Heart left ventricle (tissue), 16 donors: ENCODE measurements around the gene SPNS2. TPM values are rescaled to one million over a fixed set of nuclear protein-coding genes. Genes with fewer than 3 reads are reported as not detected.

Experiments used
- ATAC-seq, 4 donors: fragments of 200-7000 bp; cut with Tn5 transposase; one replicate each; pipeline ENCODE4 v1.9.1; 2020 to 2022; ENCODE audit warnings: moderate library complexity in 4 of 4, mild to moderate bottlenecking in 3 of 4, moderate number of reproducible peaks in 1 of 4
- DNase-seq, 5 donors: peaks; one replicate each; pipeline ENCODE4 v3.0.0-alpha.2; 2020
- H3K27ac ChIP-seq, 12 donors: fragments of 200-600 bp; sonication (generic) in 4 of 12; one replicate each; pipeline versions ENCODE4 v1.5.0 to v1.8.0; 2016 to 2022; ENCODE audit warnings: mild to moderate bottlenecking in 2 of 12
- H3K27me3 ChIP-seq, 9 donors: fragments of 200-600 bp; sonication (generic) in 2 of 9; one replicate each; pipeline versions ENCODE4 v1.5.1 to v1.8.0; 2016 to 2022; ENCODE audit warnings: mild to moderate bottlenecking in 3 of 9
- H3K36me3 ChIP-seq, 9 donors: fragments of 200-600 bp; sonication (generic) in 2 of 9; one replicate each; pipeline versions ENCODE4 v1.5.0 to v1.8.0; 2018 to 2022; ENCODE audit warnings: mild to moderate bottlenecking in 2 of 9
- H3K4me1 ChIP-seq, 12 donors: fragments of 200-600 bp; sonication (generic) in 4 of 12; one replicate each; pipeline versions ENCODE4 v1.5.0 to v1.8.0; 2016 to 2022; ENCODE audit warnings: mild to moderate bottlenecking in 3 of 12
- H3K4me3 ChIP-seq, 12 donors: fragments of 200-600 bp; sonication (generic) in 4 of 12; one replicate each; pipeline versions ENCODE4 v1.5.0 to v1.8.0; 2017 to 2022; ENCODE audit warnings: mild to moderate bottlenecking in 9 of 12, moderate library complexity in 4 of 12
- H3K9me3 ChIP-seq, 12 donors: fragments of 200-600 bp; sonication (generic) in 4 of 12; one replicate each; pipeline versions ENCODE4 v1.5.0 to v1.8.0; 2016 to 2022; ENCODE audit warnings: mild to moderate bottlenecking in 1 of 12
- POLR2A ChIP-seq, 2 donors: fragments of 450-650 bp; IDR thresholded peaks; one replicate each; pipeline ENCODE4 v1.6.1; 2017; ENCODE audit warnings: antibody characterized with exemption in 2 of 2, mild to moderate bottlenecking in 2 of 2, moderate library complexity in 2 of 2
- WGBS, 4 donors: extraction: QIAGEN DNeasy Blood & Tissue Kit in 2 of 4; methylation state at CpG; one replicate each; pipeline versions ENCODE4 v1.1.5 to v1.1.7; 2013 to 2018; 5-methylcytosine and 5-hydroxymethylcytosine counted together
- intact Hi-C, 10 donors: fragments of 100-400 bp; cut with DNase I; formaldehyde crosslinking; loops; one replicate each; pipeline versions ENCODE4 v1.11.1 to v1.14.2; 2022
- polyA plus RNA-seq, 2 donors: library from polyadenylated mRNA; stranded (reverse); fragments of 200-250 nt; gene quantifications; one replicate each; pipeline ENCODE4 v1.2.3, GENCODE V29; 2013
- total RNA-seq, 9 donors: library from RNA; depleted of rRNA in 2 of 9; stranded (reverse); fragments of >200 nt in 2 of 9; fragmentation: NEBNext Ultra II Directional in 3 of 9; extraction: Animal tissue kit (Norgen Biotek cat#: 25700) in 3 of 9; gene quantifications; one replicate each; pipeline versions ENCODE4 v1.1.0 to v1.2.4, GENCODE V29; 2016 to 2023
- TF ChIP-seq, protein P1 (sequence below), 12 donors: fragments of 200-600 bp; sonication (generic) in 4 of 12; IDR thresholded peaks; one replicate each; pipeline versions ENCODE4 v1.5.0 to v1.8.0; 2018 to 2022; ENCODE audit warnings: antibody characterized with exemption in 12 of 12, mild to moderate bottlenecking in 5 of 12
- donor health status: ischemic (EF 13 %, LVEDD 7.1; RV severe dilation, severe dysfunction).
- donor health status: healthy with polysubstance abuse.
- donor health status: DM: no; HTN: yes; CAD: no.
- donor health status: DM: no; HTN: no; CAD: no.
- donor health status: ischemic (EF 25% LVEDD 6.9; RV normal size, moderate dysfunction).
- donor health status: ischemic (EF 25% LVEDD 5.7; RV mildly dilated, moderate dysfunction).
- donor health status: healthy.
- donor health status: DM: yes; HTN: yes; CAD: no.
- donor health status: ischemic (EF 35%, LVEDD 5.7; RV mildly dilated, moderate dysfunction).
- donor health status: nonischemic (EF 11% LVEDD 7.7; RV severe dilation, severe dysfunction).
- donor health status: DM: yes; HTN: yes; CAD: no.
- donor health status: PGD.
- donor health status: ischemic (EF 29% LVEDD 5.4; RV normal size, mild dysfunction).
- donor health status: nonischemic (EF 23%, LVEDD 6.1; RV moderate dilation, normal function).

SPNS2 gene
- total and polyA plus RNA-seq, 11 donors: 6.4 to 22.0 (median 13.3) TPM

DNA sequence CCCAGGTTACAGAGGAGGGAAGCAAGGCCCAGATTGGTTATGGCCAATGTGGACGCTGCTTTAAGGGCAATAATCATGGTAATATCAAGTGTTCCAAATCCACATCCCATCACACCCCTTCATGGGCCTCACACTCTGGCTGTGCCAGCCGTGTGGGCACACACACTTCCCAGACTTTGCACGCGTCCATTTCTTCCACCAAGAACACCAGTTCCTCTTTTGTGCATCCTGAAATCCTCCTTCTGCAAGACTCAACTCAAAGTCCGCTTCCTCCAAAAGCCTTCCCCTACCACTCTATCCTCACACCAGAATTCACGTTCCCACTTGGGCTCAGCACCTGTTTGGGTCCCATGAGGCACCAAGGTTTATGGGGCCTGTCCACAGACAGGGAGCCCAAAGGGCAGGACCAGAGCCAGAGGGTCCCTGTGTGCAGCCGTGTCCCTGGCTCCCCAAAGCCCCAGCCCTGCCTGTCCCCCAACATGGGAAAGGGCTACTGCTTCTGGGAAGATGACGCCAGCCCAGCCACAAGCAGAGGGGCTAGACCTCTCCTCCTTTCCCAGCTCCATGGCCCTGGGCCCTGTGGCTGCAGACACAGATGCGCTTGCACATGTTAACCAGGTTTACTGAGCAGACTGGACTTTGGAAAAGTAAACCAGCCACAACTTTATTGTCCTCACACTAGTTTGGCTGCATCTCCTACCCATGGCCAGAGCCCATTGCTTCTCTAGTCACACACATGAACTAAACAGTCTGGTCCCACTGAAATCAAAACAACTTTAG, 44.7 kb upstream of the SPNS2 start:
- no peak for ATAC-seq
- Histone ChIP-seq H3K9me3 (no peaks in the 10 kb centered on the region), H3K36me3 (no peaks in the 10 kb centered on the region), H3K4me1 (peaks cover 0 to 9% (median 0%) of the 10 kb centered on the region in 12 donors), H3K27ac (no peak overlapping the region), H3K4me3 (no peak overlapping the region), H3K27me3 (no peaks in the 10 kb centered on the region)
- WGBS, 4 donors: 91 to 95% (median 93%) methylated on average over 9 of the region's 9 CpGs
- TF ChIP-seq, protein P1, sequence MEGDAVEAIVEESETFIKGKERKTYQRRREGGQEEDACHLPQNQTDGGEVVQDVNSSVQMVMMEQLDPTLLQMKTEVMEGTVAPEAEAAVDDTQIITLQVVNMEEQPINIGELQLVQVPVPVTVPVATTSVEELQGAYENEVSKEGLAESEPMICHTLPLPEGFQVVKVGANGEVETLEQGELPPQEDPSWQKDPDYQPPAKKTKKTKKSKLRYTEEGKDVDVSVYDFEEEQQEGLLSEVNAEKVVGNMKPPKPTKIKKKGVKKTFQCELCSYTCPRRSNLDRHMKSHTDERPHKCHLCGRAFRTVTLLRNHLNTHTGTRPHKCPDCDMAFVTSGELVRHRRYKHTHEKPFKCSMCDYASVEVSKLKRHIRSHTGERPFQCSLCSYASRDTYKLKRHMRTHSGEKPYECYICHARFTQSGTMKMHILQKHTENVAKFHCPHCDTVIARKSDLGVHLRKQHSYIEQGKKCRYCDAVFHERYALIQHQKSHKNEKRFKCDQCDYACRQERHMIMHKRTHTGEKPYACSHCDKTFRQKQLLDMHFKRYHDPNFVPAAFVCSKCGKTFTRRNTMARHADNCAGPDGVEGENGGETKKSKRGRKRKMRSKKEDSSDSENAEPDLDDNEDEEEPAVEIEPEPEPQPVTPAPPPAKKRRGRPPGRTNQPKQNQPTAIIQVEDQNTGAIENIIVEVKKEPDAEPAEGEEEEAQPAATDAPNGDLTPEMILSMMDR (IDR thresholded peaks at IDR 0.05): no peak
- TF ChIP-seq POLR2A (IDR thresholded peaks at IDR 0.05): no peak
- intact Hi-C loops: no loop called here
- DNase-seq: no peak

DNA sequence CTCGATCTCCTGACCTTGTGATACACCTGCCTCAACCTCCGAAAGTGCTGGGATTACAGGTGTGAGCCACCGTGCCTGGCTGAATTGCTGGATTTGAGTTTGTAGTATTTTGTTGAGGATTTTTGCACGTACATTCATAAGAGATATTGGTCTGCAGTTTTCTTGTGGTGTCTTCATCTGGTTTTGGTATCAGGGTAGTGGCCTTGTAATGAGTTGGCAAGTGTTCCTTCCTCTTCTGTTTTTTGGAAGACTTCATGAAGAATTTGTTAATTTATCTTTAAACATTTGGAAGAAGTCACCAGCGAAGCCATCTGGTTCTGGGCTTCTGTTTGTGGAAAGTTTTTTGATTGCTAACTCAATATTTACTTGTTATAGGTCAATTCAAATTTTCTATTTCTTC, 38.0 kb upstream of the SPNS2 start:
- H3K27ac ChIP-seq: no peak overlapping the region
- H3K36me3 ChIP-seq: no peaks in the 10 kb centered on the region
- H3K27me3 ChIP-seq: no peaks in the 10 kb centered on the region
- intact Hi-C loops: no loop called here
- H3K4me1 ChIP-seq: peaks cover 0 to 7% (median 0%) of the 10 kb centered on the region in 12 donors
- DNase-seq: no peak
- peaks cover 0 to 16% (median 5%) of the 10 kb centered on the region in 12 donors for H3K9me3 ChIP-seq
- no peak for TF ChIP-seq POLR2A (IDR thresholded peaks at IDR 0.05)
- TF ChIP-seq, protein P1 (IDR thresholded peaks at IDR 0.05): no peak
- H3K4me3 ChIP-seq: no peak overlapping the region
- 80 to 90% (median 84%) methylated on average over 5 of the region's 5 CpGs for WGBS, 4 donors
- no peak for ATAC-seq

DNA sequence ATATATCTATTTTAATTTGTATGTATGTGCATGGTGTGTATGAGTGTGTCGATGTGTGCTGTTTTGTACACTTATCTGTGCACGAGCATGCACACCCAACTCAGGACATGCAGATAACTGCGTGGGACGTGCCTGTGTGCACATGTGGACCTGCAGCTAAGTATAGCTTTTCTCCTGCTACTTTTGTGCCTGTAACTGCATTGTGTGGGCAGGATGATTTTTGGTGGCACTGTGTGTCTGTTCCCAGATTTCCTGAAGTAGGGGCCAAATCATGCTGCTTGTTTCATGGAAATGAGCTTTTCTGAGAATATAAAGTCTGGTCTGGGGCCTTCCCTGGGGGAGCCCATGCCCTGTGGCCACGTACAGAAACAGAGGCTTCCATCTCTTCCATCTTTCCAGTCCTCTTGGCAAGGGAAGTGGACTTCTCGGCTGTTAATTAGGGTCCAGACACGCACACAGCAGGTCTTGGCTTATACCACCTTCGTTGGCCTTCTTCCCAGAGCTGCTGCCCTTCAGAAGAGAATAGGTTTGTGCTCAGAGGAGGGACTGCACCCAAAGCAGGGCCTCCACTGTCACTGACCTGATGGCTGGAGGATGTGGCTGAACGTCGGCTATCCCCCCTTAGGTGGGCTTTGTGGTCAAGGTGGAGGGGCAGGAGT, 34.7 kb upstream of the SPNS2 start:
- Histone ChIP-seq H3K27me3 (no peaks in the 10 kb centered on the region), H3K36me3 (no peaks in the 10 kb centered on the region), H3K4me3 (no peak overlapping the region), H3K4me1 (peaks cover 0 to 8% (median 0%) of the 10 kb centered on the region in 12 donors), H3K9me3 (peaks cover 0 to 16% (median 5%) of the 10 kb centered on the region in 12 donors), H3K27ac (peak overlapping the region in 7 of 12 donors; percentile 6 to 69 (median 39))
- intact Hi-C loops: no loop called here
- 34 to 45% (median 40%) methylated on average over 10 of the region's 10 CpGs for WGBS, 4 donors
- no peak for TF ChIP-seq POLR2A (IDR thresholded peaks at IDR 0.05)
- TF ChIP-seq, protein P1 (IDR thresholded peaks at IDR 0.05): no peak
- ATAC-seq (peak; percentile 78 to 91 (median 86)), DNase-seq (peak in 2 of 5 donors; percentile 36 to 61)

DNA sequence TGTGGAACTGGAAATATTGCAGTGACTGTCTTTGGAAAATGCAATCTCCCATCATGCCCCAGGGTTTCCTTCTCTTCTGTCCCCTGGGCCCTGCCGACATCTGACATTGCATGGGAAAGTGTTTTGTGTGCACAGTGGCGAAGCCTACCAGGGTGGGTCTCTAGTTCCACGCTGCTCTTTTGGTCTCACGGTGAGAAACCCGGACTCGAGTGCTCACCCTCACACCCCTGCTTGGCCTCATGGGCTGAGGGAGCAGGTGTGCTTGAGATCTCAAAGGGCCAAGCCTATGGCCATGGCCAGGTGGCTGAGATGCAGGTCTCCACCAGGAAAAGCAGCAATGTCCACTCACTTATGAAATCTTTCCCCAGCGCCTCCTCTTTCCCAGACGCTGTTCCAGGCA, 32.9 kb upstream of the SPNS2 start:
- H3K27me3 ChIP-seq: no peaks in the 10 kb centered on the region
- no peak overlapping the region for H3K4me3 ChIP-seq
- 65 to 92% (median 88%) methylated on average over 8 of the region's 8 CpGs for WGBS, 4 donors
- DNase-seq (no peak), ATAC-seq (no peak)
- no peaks in the 10 kb centered on the region for H3K36me3 ChIP-seq
- intact Hi-C loops: no loop called here
- no peak overlapping the region for H3K27ac ChIP-seq
- H3K4me1 ChIP-seq: peaks cover 0 to 14% (median 0%) of the 10 kb centered on the region in 12 donors
- TF ChIP-seq POLR2A (IDR thresholded peaks at IDR 0.05): no peak
- TF ChIP-seq, protein P1 (IDR thresholded peaks at IDR 0.05): no peak
- H3K9me3 ChIP-seq: peaks cover 0 to 3% (median 0%) of the 10 kb centered on the region in 12 donors
